OCI-LY1 (cell line): Measurements from ENCODE around the gene CAPN7.
A peak's percentile ranks its signal among the peaks of the same experiment; 100 is the strongest.

ENCODE experiments used
- H2AFZ ChIP-seq: fragments of 200-600 bp; sonication (generic), shearing (Covaris generic); 2 replicates; pipeline ENCODE4 v1.6.0; 2014; ENCODE audit warnings: antibody characterized with exemption, mild to moderate bottlenecking, low read length
- H3F3A ChIP-seq: fragments of 200-600 bp; sonication (generic), shearing (Covaris generic); 2 replicates; pipeline ENCODE4 v1.6.0; 2014; ENCODE audit warnings: mild to moderate bottlenecking, antibody characterized with exemption, low read length, moderate library complexity; ENCODE audit not compliant: insufficient read depth
- H3K27ac ChIP-seq: fragments of 200-600 bp; sonication (generic); 2 replicates; pipeline ENCODE4 v1.5.1; 2014; ENCODE audit warnings: low read length, mixed run types, mild to moderate bottlenecking, low read depth; ENCODE audit not compliant: poor library complexity, severe bottlenecking
- H3K27me3 ChIP-seq: fragments of 200-600 bp; sonication (generic); 2 replicates; pipeline ENCODE4 v1.6.0; 2014; ENCODE audit warnings: antibody characterized with exemption, mild to moderate bottlenecking, low read length, moderate library complexity; ENCODE audit not compliant: insufficient read depth
- H3K36me3 ChIP-seq: fragments of 200-600 bp; sonication (generic); 2 replicates; pipeline ENCODE4 v1.6.1; 2014; ENCODE audit warnings: mild to moderate bottlenecking, antibody characterized with exemption, low read length, moderate library complexity, mixed read lengths; ENCODE audit not compliant: insufficient read depth
- H3K4me1 ChIP-seq: fragments of 200-600 bp; sonication (generic); 2 replicates; pipeline ENCODE4 v1.5.1; 2014; ENCODE audit warnings: mild to moderate bottlenecking, low read length, moderate library complexity; ENCODE audit not compliant: insufficient read depth, severe bottlenecking
- H3K4me2 ChIP-seq: fragments of 200-600 bp; sonication (generic), shearing (Covaris generic); 2 replicates; pipeline ENCODE4 v1.6.1; 2014; ENCODE audit warnings: low read length
- H3K4me3 ChIP-seq: fragments of 200-600 bp; sonication (generic); 2 replicates; pipeline ENCODE4 v1.5.1; 2014; ENCODE audit warnings: low read length, low read depth, mild to moderate bottlenecking, mixed read lengths; ENCODE audit not compliant: poor library complexity, severe bottlenecking
- H3K79me2 ChIP-seq: fragments of 200-600 bp; shearing (Covaris generic); 2 replicates; pipeline ENCODE4 v1.6.1; 2016; ENCODE audit warnings: mixed run types, low read length, mixed read lengths; ENCODE audit not compliant: insufficient read depth
- H3K9ac ChIP-seq: fragments of 200-600 bp; sonication (generic), shearing (Covaris generic); 2 replicates; pipeline ENCODE4 v1.6.1; 2014; ENCODE audit warnings: mild to moderate bottlenecking, low read length, mixed read lengths
- H3K9me2 ChIP-seq: fragments of 200-600 bp; sonication (generic), shearing (Covaris generic); 2 replicates; pipeline ENCODE4 v1.6.1; 2014; ENCODE audit warnings: low read depth, mild to moderate bottlenecking, low read length, mixed read lengths
- H3K9me3 ChIP-seq: fragments of 200-600 bp; shearing (Covaris generic); 2 replicates; pipeline ENCODE4 v1.6.1; 2014; ENCODE audit warnings: low read length, mixed read lengths
- H4K20me1 ChIP-seq: fragments of 200-600 bp; sonication (generic), shearing (Covaris generic); 2 replicates; pipeline ENCODE4 v1.6.0; 2016; ENCODE audit warnings: mild to moderate bottlenecking, low read length; ENCODE audit not compliant: insufficient read depth
- EZH2 ChIP-seq: fragments of 200-600 bp; sonication (generic), shearing (Covaris generic); IDR thresholded peaks from 2 replicates; pipeline ENCODE4 v1.8.0; 2017; ENCODE audit warnings: borderline replicate concordance, mixed run types, mild to moderate bottlenecking, antibody characterized with exemption, low read length, moderate library complexity, mixed read lengths
- TF ChIP-seq, protein P1 (sequence below): fragments of 200-600 bp; sonication (generic), shearing (Covaris generic); IDR thresholded peaks from 2 replicates; pipeline ENCODE4 v1.5.1; 2017; ENCODE audit warnings: mild to moderate bottlenecking, antibody characterized with exemption, low read length, moderate library complexity, mixed read lengths

Gene CAPN7

DNA sequence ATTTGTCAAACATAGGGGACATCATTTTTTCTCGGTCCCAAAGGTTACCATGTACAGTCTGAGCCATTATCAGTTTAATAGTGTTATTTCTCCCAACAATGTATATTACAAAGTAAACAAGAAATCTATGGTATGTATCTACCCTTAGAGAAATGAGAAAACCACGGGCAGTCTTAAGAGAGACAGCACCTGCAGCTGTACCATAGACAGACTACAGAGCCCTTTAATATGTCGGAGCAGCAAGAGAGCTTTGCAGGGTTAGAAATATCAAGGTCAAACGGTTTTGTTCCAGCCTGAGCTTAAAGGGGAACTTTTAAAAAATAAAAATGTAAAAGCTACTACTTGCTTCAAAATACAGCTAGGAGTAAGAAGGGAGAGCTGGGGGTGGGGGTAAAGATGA, 73.2 kb downstream of the CAPN7 start:
- Histone ChIP-seq H3F3A (no peaks in the 10 kb centered on the region), H3K9me3 (no peaks in the 10 kb centered on the region), H3K27me3 (peaks cover 5% of the 10 kb centered on the region; the same call in 1 of the 2 replicates), H3K4me2 (0 out of 2 replicates have a peak overlapping the region, but pooled peaks have one; percentile 9), H3K9me2 (no peaks in the 10 kb centered on the region), H3K4me3 (no peak overlapping the region), H3K9ac (no peak overlapping the region), H3K4me1 (peaks cover 18% of the 10 kb centered on the region), H3K36me3 (no peaks in the 10 kb centered on the region), H2AFZ (no peak overlapping the region), H4K20me1 (no peaks in the 10 kb centered on the region), H3K27ac (peak overlapping the region; percentile 35), H3K79me2 (no peaks in the 10 kb centered on the region)
- TF ChIP-seq EZH2 = no peak
- TF ChIP-seq, protein P1, sequence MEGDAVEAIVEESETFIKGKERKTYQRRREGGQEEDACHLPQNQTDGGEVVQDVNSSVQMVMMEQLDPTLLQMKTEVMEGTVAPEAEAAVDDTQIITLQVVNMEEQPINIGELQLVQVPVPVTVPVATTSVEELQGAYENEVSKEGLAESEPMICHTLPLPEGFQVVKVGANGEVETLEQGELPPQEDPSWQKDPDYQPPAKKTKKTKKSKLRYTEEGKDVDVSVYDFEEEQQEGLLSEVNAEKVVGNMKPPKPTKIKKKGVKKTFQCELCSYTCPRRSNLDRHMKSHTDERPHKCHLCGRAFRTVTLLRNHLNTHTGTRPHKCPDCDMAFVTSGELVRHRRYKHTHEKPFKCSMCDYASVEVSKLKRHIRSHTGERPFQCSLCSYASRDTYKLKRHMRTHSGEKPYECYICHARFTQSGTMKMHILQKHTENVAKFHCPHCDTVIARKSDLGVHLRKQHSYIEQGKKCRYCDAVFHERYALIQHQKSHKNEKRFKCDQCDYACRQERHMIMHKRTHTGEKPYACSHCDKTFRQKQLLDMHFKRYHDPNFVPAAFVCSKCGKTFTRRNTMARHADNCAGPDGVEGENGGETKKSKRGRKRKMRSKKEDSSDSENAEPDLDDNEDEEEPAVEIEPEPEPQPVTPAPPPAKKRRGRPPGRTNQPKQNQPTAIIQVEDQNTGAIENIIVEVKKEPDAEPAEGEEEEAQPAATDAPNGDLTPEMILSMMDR = no peak

DNA sequence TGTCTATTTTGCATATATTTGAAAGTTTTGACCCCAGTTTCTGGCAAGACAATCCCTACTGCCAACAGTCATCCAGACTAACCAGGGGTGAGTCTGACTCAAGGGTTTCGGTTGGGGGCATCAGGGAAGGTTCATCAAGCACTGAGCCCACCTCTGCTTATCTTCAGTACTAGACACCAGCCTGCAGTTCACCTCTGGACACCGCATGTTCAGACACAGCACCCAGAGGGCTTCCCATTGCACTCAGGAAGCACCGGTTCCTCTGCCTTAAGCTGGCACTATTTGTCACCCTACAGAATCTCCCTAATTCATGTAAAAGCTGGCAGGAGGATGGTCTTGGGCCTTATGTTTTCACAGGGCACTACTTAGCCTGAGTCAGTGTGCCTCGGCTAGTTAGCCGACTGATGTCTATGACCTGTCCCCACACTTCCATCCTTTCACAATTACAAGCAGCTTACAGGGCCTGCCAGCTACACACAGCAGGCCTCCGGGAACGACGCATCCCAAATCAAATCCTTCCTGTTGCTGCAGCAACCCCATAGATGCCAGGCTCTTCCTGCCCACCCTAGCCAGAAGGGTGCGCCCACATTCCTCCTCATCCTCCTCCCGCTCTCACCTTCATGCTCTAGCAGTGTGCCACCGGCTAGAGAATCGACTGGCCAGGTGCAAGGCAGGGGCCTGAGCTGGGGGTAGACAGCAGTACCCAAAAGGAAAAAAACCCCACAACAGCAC, 73.8 kb downstream of the CAPN7 start:
- H3K79me2 ChIP-seq = no peaks in the 10 kb centered on the region
- no peaks in the 10 kb centered on the region for H3K9me2 ChIP-seq
- no peaks in the 10 kb centered on the region for H4K20me1 ChIP-seq
- H3K4me1 ChIP-seq = peaks cover 20% of the 10 kb centered on the region
- H3K36me3 ChIP-seq = no peaks in the 10 kb centered on the region
- no peaks in the 10 kb centered on the region for H3K9me3 ChIP-seq
- 0 out of 2 replicates have a peak overlapping the region, but pooled peaks have one; percentile 9 for H3K4me2 ChIP-seq
- no peak overlapping the region for H3K9ac ChIP-seq
- H3K27ac ChIP-seq = peak overlapping the region; percentile 35
- H3K4me3 ChIP-seq = no peak overlapping the region
- no peak overlapping the region for H2AFZ ChIP-seq
- no peaks in the 10 kb centered on the region for H3F3A ChIP-seq
- TF ChIP-seq, protein P1 = no peak
- no peak for TF ChIP-seq EZH2
- H3K27me3 ChIP-seq = peaks cover 5% of the 10 kb centered on the region; the same call in 1 of the 2 replicates

DNA sequence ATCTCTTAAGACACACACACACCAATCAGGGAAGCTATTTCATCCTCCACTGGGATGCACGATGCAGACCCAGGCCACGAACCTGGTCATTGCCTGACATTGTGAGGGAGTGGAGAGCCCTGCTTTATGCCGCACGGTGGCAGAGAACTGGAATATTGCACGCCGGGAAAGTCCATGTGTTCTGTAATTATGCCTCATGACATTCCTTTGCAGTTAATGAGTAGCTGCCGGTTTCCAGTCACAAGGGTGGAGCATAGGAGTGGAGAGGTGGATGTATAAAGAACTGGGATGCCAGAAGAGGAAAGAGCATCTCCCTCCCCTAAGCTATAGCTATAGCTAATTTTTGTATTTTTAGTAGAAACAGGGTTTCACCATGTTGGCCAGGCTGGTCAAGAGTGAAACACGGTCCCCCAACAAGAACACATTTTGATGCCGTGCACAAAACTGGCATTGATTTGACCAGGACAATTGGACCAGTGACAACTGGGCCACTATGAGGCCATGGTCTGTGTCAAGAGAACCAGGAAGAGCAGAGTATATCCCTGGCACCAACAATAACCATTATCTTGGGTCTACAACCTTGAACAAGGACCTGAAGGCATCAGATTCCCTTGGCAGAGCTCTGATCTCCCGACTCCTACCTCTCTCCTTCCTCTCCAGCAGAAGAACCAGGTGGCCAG, 74.9 kb downstream of the CAPN7 start:
- peaks cover 5% of the 10 kb centered on the region; the same call in 1 of the 2 replicates for H3K27me3 ChIP-seq
- no peak overlapping the region for H3K4me2 ChIP-seq
- no peak overlapping the region for H3K4me3 ChIP-seq
- no peak for TF ChIP-seq EZH2
- TF ChIP-seq, protein P1 = no peak
- H2AFZ ChIP-seq = no peak overlapping the region
- no peaks in the 10 kb centered on the region for H3F3A ChIP-seq
- no peak overlapping the region for H3K9ac ChIP-seq
- H4K20me1 ChIP-seq = no peaks in the 10 kb centered on the region
- no peaks in the 10 kb centered on the region for H3K36me3 ChIP-seq
- H3K79me2 ChIP-seq = no peaks in the 10 kb centered on the region
- no peaks in the 10 kb centered on the region for H3K9me2 ChIP-seq
- peaks cover 20% of the 10 kb centered on the region for H3K4me1 ChIP-seq
- H3K9me3 ChIP-seq = no peaks in the 10 kb centered on the region
- no peak overlapping the region for H3K27ac ChIP-seq
